ENCODE results near the gene FSTL5. TPM values are rescaled to one million over a fixed set of nuclear protein-coding genes. Genes with fewer than 3 reads are reported as not detected.

The FSTL5 gene
- total and polyA plus RNA-seq, 2 donors (not counting 3 experiments of a cell fraction or from before 2014, with no cell fraction given) = 1.3 to 1.9 TPM

DNA sequence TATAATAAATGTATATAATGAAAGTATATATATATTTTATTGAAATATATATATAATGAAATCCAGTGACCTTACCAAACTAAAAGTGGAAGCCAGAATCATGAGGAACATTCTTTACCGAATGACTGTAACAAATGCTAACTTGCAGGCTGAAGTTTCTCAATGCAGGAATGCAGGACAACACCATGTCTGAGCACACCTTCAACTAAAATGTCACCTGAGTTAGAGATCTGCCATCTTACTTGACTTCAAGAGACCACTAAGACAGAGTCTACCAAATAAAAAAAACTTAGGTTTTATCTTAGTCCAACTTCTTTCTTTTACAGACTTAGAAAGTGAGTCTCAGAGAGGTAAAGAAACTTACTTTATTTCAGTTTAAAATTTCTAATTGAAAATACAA lies 176.2 kb downstream of the FSTL5 start:
- dilution Hi-C loops (cut with MboI; ENCODE audit: extremely low pct_ligation_motif_present, low sequenced_read_pairs) = no loop called here
- intact Hi-C loops (cut with micrococcal nuclease) = no loop called here
- H2AFZ ChIP-seq (ENCODE audit: low read depth, low read length) = no peak overlapping the region
- no peaks in the 10 kb centered on the region for H3K36me3 ChIP-seq (ENCODE audit: control insufficient read depth in 2 of 2, extremely low read depth in 1 of 2, insufficient read depth in 2 of 2, low read length in 2 of 2)
- no peaks in the 10 kb centered on the region for H3K4me1 ChIP-seq (ENCODE audit: control insufficient read depth, extremely low read depth, insufficient read depth, low read length)
- no peaks in the 10 kb centered on the region for H3K27me3 ChIP-seq (ENCODE audit: control insufficient read depth in 2 of 2, insufficient read depth in 2 of 2, low read length in 2 of 2)
- FAIRE-seq (no peak), DNase-seq (ENCODE audit: low read depth, low spot score) (no peak)
- TF ChIP-seq GATA2 (IDR thresholded peaks at IDR 0.05; ENCODE audit: insufficient read depth, insufficient read length, low read depth, low read length) (no peak), FOS (IDR thresholded peaks at IDR 0.05; ENCODE audit: borderline replicate concordance, insufficient read depth, low read length) (no peak)
- no TSS peak for BruUV-seq (replicated peaks)
- POLR2A ChIA-PET = no interaction called here
- H3K9me1 ChIP-seq (replicated peaks; ENCODE audit: control insufficient read depth, extremely low read depth, insufficient read depth, low read length) = no peaks in the 10 kb centered on the region
- no peak overlapping the region for H3K27ac ChIP-seq (ENCODE audit: insufficient read depth, low read depth, low read length)
- CTCF ChIA-PET = no interaction called here
- H3K4me2 ChIP-seq (ENCODE audit: insufficient read depth, low read length) = no peak overlapping the region
- no peak overlapping the region for H3K9ac ChIP-seq (replicated peaks; ENCODE audit: extremely low read depth, insufficient read depth, low read length)
- H4K20me1 ChIP-seq (replicated peaks; ENCODE audit: control insufficient read depth, extremely low read depth, insufficient read depth, low read length) = no peaks in the 10 kb centered on the region
- H3K9me3 ChIP-seq (replicated peaks; ENCODE audit: control insufficient read depth, insufficient read depth, low read length) = no peaks in the 10 kb centered on the region
- H3K79me2 ChIP-seq (ENCODE audit: control insufficient read depth, insufficient read depth, low read length) = no peaks in the 10 kb centered on the region
- no peak overlapping the region for H3K4me3 ChIP-seq (replicated peaks in 1 of 3; ENCODE audit: insufficient read depth in 1 of 3, low read depth in 1 of 3, low read length in 3 of 3)

DNA sequence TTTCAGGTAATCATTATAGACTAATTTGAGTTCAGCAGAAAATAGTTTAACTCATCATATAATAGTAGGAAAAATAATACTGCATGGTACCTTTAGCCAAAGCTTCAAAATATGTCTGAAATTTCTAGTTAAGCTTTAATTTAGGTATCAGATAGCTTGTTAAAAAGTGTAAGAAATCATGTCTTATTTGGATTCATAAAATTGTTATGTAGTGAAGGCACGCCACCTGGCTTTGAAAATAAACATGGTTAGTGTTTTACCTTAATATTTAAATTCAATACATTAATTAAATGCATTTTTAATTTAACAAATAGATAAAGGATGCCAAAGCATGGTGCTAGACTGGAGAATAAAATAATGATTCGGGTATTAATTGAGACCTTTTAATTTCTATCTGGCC lies 211.4 kb downstream of the FSTL5 start:
- H4K20me1 ChIP-seq (replicated peaks; ENCODE audit: control insufficient read depth, extremely low read depth, insufficient read depth, low read length) = no peaks in the 10 kb centered on the region
- H3K9me1 ChIP-seq (replicated peaks; ENCODE audit: control insufficient read depth, extremely low read depth, insufficient read depth, low read length) = no peaks in the 10 kb centered on the region
- dilution Hi-C loops (cut with MboI; ENCODE audit: extremely low pct_ligation_motif_present, low sequenced_read_pairs) = no loop called here
- no peaks in the 10 kb centered on the region for H3K4me1 ChIP-seq (ENCODE audit: control insufficient read depth, extremely low read depth, insufficient read depth, low read length)
- no peak for FAIRE-seq
- H3K27me3 ChIP-seq (ENCODE audit: control insufficient read depth in 2 of 2, insufficient read depth in 2 of 2, low read length in 2 of 2) = no peaks in the 10 kb centered on the region
- no peak for TF ChIP-seq POLR2A (IDR thresholded peaks at IDR 0.05; ENCODE audit: low read depth, low read length)
- TF ChIP-seq JUN (IDR thresholded peaks at IDR 0.05; ENCODE audit: borderline replicate concordance, insufficient read depth, insufficient read length, low read depth) = no peak
- no peak for TF ChIP-seq POLR2AphosphoS5 (IDR thresholded peaks at IDR 0.05; ENCODE audit: insufficient read depth, low read depth, low read length)
- no peak for TF ChIP-seq EZH2 (IDR thresholded peaks at IDR 0.05; ENCODE audit: borderline replicate concordance, low read depth, low read length, severe bottlenecking)
- TF ChIP-seq, protein P1, sequence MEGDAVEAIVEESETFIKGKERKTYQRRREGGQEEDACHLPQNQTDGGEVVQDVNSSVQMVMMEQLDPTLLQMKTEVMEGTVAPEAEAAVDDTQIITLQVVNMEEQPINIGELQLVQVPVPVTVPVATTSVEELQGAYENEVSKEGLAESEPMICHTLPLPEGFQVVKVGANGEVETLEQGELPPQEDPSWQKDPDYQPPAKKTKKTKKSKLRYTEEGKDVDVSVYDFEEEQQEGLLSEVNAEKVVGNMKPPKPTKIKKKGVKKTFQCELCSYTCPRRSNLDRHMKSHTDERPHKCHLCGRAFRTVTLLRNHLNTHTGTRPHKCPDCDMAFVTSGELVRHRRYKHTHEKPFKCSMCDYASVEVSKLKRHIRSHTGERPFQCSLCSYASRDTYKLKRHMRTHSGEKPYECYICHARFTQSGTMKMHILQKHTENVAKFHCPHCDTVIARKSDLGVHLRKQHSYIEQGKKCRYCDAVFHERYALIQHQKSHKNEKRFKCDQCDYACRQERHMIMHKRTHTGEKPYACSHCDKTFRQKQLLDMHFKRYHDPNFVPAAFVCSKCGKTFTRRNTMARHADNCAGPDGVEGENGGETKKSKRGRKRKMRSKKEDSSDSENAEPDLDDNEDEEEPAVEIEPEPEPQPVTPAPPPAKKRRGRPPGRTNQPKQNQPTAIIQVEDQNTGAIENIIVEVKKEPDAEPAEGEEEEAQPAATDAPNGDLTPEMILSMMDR (IDR thresholded peaks at IDR 0.05; ENCODE audit: extremely low read depth in 1 of 2, insufficient read depth in 1 of 2, low read depth in 1 of 2, low read length in 2 of 2) = no peak
- TF ChIP-seq, protein P2, sequence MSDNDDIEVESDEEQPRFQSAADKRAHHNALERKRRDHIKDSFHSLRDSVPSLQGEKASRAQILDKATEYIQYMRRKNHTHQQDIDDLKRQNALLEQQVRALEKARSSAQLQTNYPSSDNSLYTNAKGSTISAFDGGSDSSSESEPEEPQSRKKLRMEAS (IDR thresholded peaks at IDR 0.05; ENCODE audit: insufficient read depth, insufficient read length) = no peak
- no peak for TF ChIP-seq GATA2 (IDR thresholded peaks at IDR 0.05; ENCODE audit: insufficient read depth, insufficient read length, low read depth, low read length)
- TF ChIP-seq MYC (IDR thresholded peaks at IDR 0.05; ENCODE audit: low read depth, low read length) = no peak
- TF ChIP-seq FOS (IDR thresholded peaks at IDR 0.05; ENCODE audit: borderline replicate concordance, insufficient read depth, low read length) = no peak
- no peaks in the 10 kb centered on the region for H3K79me2 ChIP-seq (ENCODE audit: control insufficient read depth, insufficient read depth, low read length)
- H3K4me2 ChIP-seq (ENCODE audit: insufficient read depth, low read length) = no peak overlapping the region
- POLR2A ChIA-PET = no interaction called here
- no peak overlapping the region for H3K9ac ChIP-seq (replicated peaks; ENCODE audit: extremely low read depth, insufficient read depth, low read length)
- intact Hi-C loops (cut with micrococcal nuclease) = loop anchor here (1.0 to 2.0 kb wide), 2 partner anchors 632 to 700 kb away; no protein-coding TSS in a partner anchor
- no peak overlapping the region for H3K27ac ChIP-seq (ENCODE audit: insufficient read depth, low read depth, low read length)
- no peak overlapping the region for H2AFZ ChIP-seq (ENCODE audit: low read depth, low read length)
- BruUV-seq (replicated peaks) = no TSS peak
- no peaks in the 10 kb centered on the region for H3K9me3 ChIP-seq (replicated peaks; ENCODE audit: control insufficient read depth, insufficient read depth, low read length)
- H3K4me3 ChIP-seq (replicated peaks in 1 of 3; ENCODE audit: insufficient read depth in 1 of 3, low read depth in 1 of 3, low read length in 3 of 3) = no peak overlapping the region
- CTCF ChIA-PET = interaction anchor here (0.6 to 2.3 kb wide), 33 partner anchors 10 to 699 kb away, joined by 3 to 25 read pairs (median 4); partner anchors contain the start of gene FSTL5
- no peaks in the 10 kb centered on the region for H3K36me3 ChIP-seq (ENCODE audit: control insufficient read depth in 2 of 2, extremely low read depth in 1 of 2, insufficient read depth in 2 of 2, low read length in 2 of 2)
- peak; percentile 47 for DNase-seq (ENCODE audit: low read depth, low spot score)

Measured in endothelial cell of umbilical vein (primary cell).